ENCODE measurements around the gene PTPN18.

The PTPN18 gene

GRCh38 chr2:130374587-130375290 is 18.9 kb downstream of the PTPN18 start:
- DNase-seq (ENCODE audit: low read depth in 1 of 2, low spot score in 1 of 2): no peak
- Histone ChIP-seq H3K27me3 (ENCODE audit: insufficient read depth, poor library complexity, severe bottlenecking) (no peaks in the 10 kb centered on the region), H3K27ac (replicated peaks) (no peak overlapping the region), H3K4me3 (replicated peaks; ENCODE audit: insufficient read depth, low read length) (no peak overlapping the region)
- TF ChIP-seq SPI1 (IDR thresholded peaks at IDR 0.05; ENCODE audit: borderline replicate concordance, low read depth): no peak
- TF ChIP-seq POLR2AphosphoS5 (IDR thresholded peaks at IDR 0.05; ENCODE audit: low read depth): no peak
- TF ChIP-seq, protein P1, sequence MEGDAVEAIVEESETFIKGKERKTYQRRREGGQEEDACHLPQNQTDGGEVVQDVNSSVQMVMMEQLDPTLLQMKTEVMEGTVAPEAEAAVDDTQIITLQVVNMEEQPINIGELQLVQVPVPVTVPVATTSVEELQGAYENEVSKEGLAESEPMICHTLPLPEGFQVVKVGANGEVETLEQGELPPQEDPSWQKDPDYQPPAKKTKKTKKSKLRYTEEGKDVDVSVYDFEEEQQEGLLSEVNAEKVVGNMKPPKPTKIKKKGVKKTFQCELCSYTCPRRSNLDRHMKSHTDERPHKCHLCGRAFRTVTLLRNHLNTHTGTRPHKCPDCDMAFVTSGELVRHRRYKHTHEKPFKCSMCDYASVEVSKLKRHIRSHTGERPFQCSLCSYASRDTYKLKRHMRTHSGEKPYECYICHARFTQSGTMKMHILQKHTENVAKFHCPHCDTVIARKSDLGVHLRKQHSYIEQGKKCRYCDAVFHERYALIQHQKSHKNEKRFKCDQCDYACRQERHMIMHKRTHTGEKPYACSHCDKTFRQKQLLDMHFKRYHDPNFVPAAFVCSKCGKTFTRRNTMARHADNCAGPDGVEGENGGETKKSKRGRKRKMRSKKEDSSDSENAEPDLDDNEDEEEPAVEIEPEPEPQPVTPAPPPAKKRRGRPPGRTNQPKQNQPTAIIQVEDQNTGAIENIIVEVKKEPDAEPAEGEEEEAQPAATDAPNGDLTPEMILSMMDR (IDR thresholded peaks at IDR 0.05; ENCODE audit: insufficient read depth, low read length): no peak
- no peak for TF ChIP-seq GABPA (IDR thresholded peaks at IDR 0.05; ENCODE audit: low read depth)
- TF ChIP-seq, protein P2, sequence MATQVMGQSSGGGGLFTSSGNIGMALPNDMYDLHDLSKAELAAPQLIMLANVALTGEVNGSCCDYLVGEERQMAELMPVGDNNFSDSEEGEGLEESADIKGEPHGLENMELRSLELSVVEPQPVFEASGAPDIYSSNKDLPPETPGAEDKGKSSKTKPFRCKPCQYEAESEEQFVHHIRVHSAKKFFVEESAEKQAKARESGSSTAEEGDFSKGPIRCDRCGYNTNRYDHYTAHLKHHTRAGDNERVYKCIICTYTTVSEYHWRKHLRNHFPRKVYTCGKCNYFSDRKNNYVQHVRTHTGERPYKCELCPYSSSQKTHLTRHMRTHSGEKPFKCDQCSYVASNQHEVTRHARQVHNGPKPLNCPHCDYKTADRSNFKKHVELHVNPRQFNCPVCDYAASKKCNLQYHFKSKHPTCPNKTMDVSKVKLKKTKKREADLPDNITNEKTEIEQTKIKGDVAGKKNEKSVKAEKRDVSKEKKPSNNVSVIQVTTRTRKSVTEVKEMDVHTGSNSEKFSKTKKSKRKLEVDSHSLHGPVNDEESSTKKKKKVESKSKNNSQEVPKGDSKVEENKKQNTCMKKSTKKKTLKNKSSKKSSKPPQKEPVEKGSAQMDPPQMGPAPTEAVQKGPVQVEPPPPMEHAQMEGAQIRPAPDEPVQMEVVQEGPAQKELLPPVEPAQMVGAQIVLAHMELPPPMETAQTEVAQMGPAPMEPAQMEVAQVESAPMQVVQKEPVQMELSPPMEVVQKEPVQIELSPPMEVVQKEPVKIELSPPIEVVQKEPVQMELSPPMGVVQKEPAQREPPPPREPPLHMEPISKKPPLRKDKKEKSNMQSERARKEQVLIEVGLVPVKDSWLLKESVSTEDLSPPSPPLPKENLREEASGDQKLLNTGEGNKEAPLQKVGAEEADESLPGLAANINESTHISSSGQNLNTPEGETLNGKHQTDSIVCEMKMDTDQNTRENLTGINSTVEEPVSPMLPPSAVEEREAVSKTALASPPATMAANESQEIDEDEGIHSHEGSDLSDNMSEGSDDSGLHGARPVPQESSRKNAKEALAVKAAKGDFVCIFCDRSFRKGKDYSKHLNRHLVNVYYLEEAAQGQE (IDR thresholded peaks at IDR 0.05; ENCODE audit: insufficient replicate concordance, low read depth): no peak

DNA sequence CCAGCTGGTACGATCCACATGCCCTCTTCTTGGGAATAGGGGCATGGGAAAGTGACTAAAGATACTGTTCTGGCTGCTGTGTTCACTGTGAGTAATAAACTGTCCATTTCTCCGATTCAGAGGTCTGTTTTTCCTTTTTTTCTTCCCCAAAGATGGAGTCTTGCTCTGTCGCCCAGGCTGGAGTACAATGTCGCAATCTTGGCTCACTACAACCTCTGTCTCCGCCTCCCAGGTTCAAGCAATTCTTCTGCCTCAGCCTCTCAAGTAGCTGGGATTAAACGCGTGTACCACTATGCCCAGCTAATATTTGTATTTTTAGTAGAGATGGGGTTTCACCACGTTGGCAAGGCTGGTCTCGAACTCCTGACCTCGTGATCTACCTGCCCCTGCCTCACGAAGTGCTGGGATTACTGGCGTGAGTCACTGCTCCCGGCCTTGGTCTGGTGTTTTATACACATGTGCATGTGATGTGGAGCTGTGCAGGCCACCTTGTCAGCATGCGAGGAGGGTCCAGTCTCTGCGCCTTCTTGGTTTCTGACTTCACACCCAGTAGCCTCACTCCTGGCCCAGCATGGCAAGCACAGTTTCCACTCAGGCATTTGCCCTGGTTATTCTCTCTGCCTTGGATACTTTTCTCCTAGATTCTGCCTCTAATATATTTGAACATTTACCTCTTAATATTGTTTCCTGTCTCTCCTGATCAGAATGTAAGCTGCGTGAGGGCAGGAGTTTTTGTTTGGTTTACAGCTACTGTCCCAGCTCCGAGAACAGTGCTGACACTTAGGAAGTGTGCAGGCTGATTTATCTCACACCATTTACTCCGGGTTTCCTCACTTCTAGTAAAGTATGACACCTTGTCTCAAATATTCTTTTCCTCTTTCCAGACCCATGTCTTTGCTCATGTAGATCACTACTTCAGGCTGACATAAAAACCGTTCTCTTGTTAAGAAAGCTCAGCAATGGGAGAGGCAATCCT is 19.7 kb downstream of the PTPN18 start:
- no peaks in the 10 kb centered on the region for H3K27me3 ChIP-seq (ENCODE audit: insufficient read depth, poor library complexity, severe bottlenecking)
- TF ChIP-seq, protein P1 (IDR thresholded peaks at IDR 0.05; ENCODE audit: insufficient read depth, low read length): no peak
- TF ChIP-seq, protein P2 (IDR thresholded peaks at IDR 0.05; ENCODE audit: insufficient replicate concordance, low read depth): no peak
- TF ChIP-seq POLR2AphosphoS5 (IDR thresholded peaks at IDR 0.05; ENCODE audit: low read depth) (no peak), SPI1 (IDR thresholded peaks at IDR 0.05; ENCODE audit: borderline replicate concordance, low read depth) (no peak), GABPA (IDR thresholded peaks at IDR 0.05; ENCODE audit: low read depth) (no peak)
- H3K27ac ChIP-seq (replicated peaks): no peak overlapping the region
- H3K4me3 ChIP-seq (replicated peaks; ENCODE audit: insufficient read depth, low read length): no peak overlapping the region
- DNase-seq (ENCODE audit: low read depth in 1 of 2, low spot score in 1 of 2): no peak

DNA sequence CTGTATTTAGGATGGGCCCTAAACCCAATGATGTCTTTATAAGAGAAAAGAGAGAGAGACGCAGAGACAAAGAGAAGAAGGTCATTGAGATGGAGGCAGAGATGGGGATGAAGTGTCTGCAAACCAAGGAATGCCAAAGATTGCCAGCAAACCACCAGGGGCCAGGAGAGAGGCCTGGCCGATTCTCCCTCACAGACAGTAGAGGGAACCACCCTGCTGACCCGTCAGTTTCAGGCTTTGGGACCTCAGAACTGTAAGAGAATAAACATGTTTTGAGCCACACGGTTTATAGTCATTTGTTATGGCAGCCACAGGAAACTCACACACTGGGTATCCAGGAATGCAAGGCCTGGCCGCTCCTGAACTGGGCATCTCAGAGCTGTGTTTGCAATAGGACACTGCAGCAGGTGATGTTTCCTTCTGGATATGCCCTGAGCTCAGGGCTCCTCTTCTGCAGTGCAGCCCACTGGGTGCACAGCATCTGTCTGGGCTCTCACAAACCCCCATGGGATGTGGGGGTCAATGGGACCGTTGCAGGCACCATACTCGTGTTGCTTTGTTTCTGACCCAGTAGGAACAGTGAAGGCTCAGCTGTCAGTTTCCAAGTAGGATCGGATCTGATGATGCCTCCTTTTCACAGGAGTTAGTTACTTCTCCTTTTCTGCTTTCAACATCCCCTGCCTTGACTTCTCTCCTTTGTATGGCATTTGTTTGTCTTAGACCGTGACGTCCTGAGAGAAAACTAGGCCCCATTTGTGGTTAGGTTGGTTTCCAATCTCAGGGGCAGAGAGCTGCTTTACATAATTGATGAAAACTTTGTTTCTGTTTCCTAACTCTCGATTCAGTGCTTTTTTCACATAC is 20.8 kb downstream of the PTPN18 start:
- DNase-seq (ENCODE audit: low read depth in 1 of 2, low spot score in 1 of 2): no peak
- TF ChIP-seq, protein P2 (IDR thresholded peaks at IDR 0.05; ENCODE audit: insufficient replicate concordance, low read depth): no peak
- no peak overlapping the region for H3K4me3 ChIP-seq (replicated peaks; ENCODE audit: insufficient read depth, low read length)
- H3K27me3 ChIP-seq (ENCODE audit: insufficient read depth, poor library complexity, severe bottlenecking): no peaks in the 10 kb centered on the region
- H3K27ac ChIP-seq (replicated peaks): no peak overlapping the region
